Measurements from ENCODE around the gene C15orf39.

The C15orf39 gene

GRCh38 chr15:75201616-75202250 is at the start of gene C15orf39:
C15orf39 (plus strand) TSS chr15:75201882; CDS start chr15:75206049, 4,167 bp downstream.
- H3K9me3 Mint-ChIP-seq = no peaks in the 10 kb centered on the region
- H3K27ac Mint-ChIP-seq = peak within 1 kb of the TSS; percentile 95
- peaks cover 59% of the 10 kb centered on the region for H3K4me1 Mint-ChIP-seq
- peaks cover 4% of the 10 kb centered on the region for H3K27me3 Mint-ChIP-seq
- CTCF ChIA-PET = interaction anchor here (0.7 to 4.1 kb wide), 20 partner anchors 11 to 244 kb away, joined by 3 to 56 read pairs (median 4); partner anchors contain the start of gene PPCDC
- peak within 1 kb of the TSS; percentile 90 for H3K4me3 Mint-ChIP-seq
- peak; percentile 80 for DNase-seq
- H3K36me3 Mint-ChIP-seq = peaks cover 7% of the 10 kb centered on the region

DNA sequence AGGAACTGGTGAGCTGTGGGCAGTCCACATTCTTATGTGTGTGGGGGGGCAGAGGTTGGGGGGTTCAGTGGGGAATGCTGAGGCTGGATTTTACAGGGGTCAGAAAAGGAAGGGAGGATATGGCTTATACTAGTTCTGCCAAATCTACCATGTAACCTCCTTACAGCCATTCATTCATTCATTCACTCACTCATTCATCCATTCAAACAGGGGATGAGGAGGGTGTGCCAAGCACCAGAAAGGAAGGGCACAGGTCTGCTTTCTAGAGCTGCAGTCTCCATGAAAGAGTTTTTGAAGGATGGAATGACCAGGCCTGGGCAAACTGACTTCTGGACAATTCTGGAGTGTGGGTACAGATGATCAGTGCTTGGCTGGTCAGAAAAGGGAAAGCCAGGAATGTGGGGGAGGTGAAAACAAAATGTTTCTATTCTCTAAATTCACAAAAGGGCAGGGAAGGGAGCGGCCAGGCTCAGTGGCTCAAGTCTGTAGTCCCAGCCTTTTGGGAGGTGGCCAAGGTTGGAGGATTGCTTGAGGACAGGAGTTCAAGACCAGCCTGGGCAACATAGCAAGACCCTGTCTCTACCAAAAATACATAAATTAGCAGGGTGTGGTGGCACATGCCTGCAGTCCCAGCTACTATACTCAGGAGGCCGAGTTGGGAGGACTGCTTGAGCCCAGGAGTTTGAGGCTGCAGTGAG is 49.2 kb upstream of the C15orf39 start:
- peaks cover 3% of the 10 kb centered on the region for H3K36me3 Mint-ChIP-seq
- peaks cover 26% of the 10 kb centered on the region for H3K27me3 Mint-ChIP-seq
- no peak for DNase-seq
- peaks cover 8% of the 10 kb centered on the region for H3K9me3 Mint-ChIP-seq
- CTCF ChIA-PET = no interaction called here
- peaks cover 26% of the 10 kb centered on the region for H3K4me1 Mint-ChIP-seq
- no peak overlapping the region for H3K4me3 Mint-ChIP-seq
- H3K27ac Mint-ChIP-seq = no peak overlapping the region

DNA sequence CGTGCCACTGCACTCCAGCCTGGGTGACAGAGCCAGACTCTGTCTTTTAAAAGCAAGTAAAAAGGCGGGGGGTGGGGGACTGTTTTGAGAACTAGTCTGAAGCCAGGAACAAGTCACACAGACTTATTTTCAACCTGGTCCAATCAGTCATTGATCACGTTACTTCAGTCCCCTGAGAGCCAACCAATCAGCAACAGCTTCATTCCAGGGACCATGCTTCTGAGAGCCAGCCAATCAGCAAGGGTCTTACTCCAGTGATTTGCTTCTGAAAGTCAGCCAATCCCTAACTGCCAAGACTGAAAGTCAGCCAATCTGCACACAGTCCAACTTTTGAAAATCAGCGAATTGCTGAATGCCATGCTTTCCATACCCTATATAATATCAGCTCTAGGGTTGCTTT is 48.6 kb upstream of the C15orf39 start:
- CTCF ChIA-PET = no interaction called here
- Mint-ChIP-seq H3K4me1 (peaks cover 26% of the 10 kb centered on the region), H3K9me3 (peaks cover 7% of the 10 kb centered on the region), H3K27ac (no peak overlapping the region), H3K27me3 (peaks cover 30% of the 10 kb centered on the region), H3K4me3 (no peak overlapping the region), H3K36me3 (peaks cover 3% of the 10 kb centered on the region)
- peak; percentile 30 for DNase-seq

DNA sequence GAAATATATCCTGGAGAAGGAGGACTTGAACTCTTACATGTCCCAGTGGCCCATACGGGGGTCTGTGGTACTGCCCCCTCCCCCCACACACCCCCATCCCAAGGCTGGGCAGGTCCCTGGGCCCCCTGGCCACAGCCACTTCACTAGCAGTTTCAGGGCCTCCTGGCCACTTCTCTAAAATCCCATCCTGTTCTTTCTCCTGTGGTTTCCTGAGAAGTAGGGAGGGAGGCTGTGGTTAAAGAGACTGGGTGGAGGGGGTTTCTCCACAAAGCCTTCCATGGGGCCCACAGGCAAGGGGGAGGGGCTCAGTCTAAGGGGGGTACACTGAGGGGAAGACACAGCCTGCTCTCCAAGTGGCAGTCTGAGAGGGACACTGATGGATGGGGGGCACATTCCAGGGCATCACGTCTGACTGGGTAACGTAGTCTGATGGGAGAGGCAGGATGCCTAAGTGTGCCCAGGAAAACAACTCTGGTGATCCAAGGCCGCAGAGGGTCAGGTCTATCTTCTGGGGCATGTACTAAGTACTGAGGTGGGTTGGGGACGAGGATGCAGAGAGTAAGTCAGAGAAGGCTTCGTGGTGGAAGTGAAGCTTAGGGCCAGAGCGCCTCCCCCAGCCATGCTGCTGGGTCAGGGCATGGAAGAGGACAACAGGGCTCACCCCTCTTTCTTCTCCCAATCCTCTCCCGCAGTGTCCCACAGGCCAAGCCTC is 48.0 kb upstream of the C15orf39 start:
- Mint-ChIP-seq H3K4me1 (peaks cover 26% of the 10 kb centered on the region), H3K27ac (no peak overlapping the region), H3K27me3 (peaks cover 34% of the 10 kb centered on the region), H3K36me3 (peaks cover 3% of the 10 kb centered on the region), H3K4me3 (no peak overlapping the region), H3K9me3 (peaks cover 7% of the 10 kb centered on the region)
- CTCF ChIA-PET = no interaction called here
- no peak for DNase-seq

DNA sequence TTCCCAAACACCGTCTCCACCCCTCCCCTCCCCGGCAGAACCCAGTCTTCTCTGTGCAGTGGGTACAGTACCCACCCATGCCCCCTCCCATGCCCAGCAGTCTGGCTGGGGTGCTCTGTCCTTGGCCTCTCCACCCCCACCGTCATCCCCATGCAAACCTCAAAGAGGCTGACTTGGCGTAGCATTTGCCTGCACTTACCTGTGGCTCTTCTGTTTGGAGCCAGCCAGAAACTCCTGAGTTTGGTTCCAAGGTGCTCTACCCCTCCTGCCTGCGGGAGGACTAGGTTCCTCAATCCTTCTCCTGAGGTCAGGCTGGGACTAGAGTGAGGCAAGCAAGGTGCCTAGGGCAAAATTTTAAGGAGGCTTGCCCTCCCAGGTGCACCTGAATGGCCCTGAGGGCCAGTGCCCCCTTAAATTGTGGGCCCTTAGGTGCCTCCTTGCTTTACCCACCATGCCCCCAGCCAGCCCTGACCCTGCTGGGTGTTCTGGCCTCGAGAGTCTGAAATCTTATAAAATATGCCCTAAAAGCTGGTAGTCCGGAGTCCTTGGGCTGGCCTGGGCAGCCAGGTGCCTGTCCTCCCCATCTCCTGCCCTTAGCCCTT is 47.1 kb upstream of the C15orf39 start:
- Mint-ChIP-seq H3K4me3 (no peak overlapping the region), H3K36me3 (peaks cover 3% of the 10 kb centered on the region), H3K4me1 (peaks cover 26% of the 10 kb centered on the region), H3K9me3 (peaks cover 7% of the 10 kb centered on the region), H3K27me3 (peaks cover 37% of the 10 kb centered on the region), H3K27ac (no peak overlapping the region)
- DNase-seq = no peak
- CTCF ChIA-PET = no interaction called here

- H3K27ac Mint-ChIP-seq = no peak overlapping the region
- H3K4me1 Mint-ChIP-seq = peaks cover 19% of the 10 kb centered on the region
- CTCF ChIA-PET = no interaction called here
- peaks cover 37% of the 10 kb centered on the region for H3K27me3 Mint-ChIP-seq
- no peak overlapping the region for H3K4me3 Mint-ChIP-seq
- H3K9me3 Mint-ChIP-seq = no peaks in the 10 kb centered on the region
- no peak for DNase-seq
- H3K36me3 Mint-ChIP-seq = peaks cover 3% of the 10 kb centered on the region
Measured at GRCh38 chr15:75156326-75157215, 45.1 kb upstream of the C15orf39 start.

DNA sequence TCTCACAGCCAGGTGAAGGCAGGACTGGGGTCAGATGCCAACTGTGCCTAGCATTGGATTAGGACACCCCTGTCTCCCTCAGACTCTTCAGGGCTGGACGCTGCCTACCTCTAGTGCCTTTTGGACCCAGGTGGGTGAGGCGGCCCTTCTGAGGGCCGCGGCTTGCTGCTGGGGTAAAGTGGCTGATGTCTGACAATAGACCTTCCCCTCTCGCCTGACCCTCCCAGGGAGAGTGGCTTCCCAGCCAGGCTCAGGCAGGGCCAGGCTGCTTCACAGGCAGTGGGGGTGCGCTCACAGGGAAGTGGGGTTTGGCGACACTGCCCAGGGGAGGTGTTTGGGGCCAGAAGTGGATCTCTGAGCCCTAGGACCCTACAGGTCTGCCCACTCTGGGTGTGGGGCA is 43.3 kb upstream of the C15orf39 start:
- Mint-ChIP-seq H3K4me1 (peaks cover 9% of the 10 kb centered on the region), H3K4me3 (no peak overlapping the region), H3K27ac (no peak overlapping the region), H3K9me3 (no peaks in the 10 kb centered on the region), H3K36me3 (no peaks in the 10 kb centered on the region), H3K27me3 (peaks cover 38% of the 10 kb centered on the region)
- no peak for DNase-seq
- CTCF ChIA-PET = no interaction called here

GRCh38 chr15:75159244-75159643 is 42.4 kb upstream of the C15orf39 start:
- Mint-ChIP-seq H3K36me3 (no peaks in the 10 kb centered on the region), H3K4me3 (no peak overlapping the region), H3K27me3 (peaks cover 38% of the 10 kb centered on the region), H3K9me3 (no peaks in the 10 kb centered on the region), H3K27ac (no peak overlapping the region), H3K4me1 (peaks cover 2% of the 10 kb centered on the region)
- CTCF ChIA-PET = no interaction called here
- DNase-seq = no peak

DNA sequence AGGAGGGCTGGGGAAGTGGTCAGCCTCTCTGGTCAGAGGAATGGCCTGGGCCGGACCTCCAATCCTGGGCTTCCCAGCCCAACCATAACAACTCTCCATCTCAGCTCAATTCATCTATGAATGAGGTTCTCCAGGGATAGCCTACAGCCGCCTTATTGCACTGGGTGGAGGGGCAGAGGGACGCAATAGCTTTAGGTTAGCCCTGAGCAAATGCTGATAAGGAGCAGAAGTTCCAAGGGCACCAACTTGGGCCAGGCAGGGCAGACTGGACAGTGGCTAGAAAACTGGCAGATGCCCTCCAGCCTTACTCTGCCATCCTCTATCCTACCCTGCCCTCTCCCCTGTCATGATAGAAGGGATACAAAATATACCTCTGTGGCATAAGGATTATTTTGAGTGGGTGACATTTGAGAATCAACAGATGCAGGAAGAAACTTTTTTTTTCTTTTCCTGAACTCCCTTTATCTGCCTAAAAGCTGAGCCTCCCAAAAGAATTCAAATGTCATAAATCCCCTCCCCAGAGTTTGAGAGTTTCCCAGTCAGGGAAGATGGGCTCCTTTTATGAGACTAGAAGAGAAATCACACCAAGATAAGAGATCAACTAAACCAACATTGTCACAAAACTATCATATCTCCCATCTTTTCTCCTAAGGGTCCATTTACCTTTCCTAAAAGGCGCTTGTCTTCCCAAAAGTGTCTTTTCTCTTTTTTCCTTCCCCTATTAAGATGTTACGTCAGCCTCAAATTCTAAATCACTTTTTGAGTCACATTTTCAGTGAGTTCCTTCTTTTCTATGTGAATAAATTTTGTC is 40.4 kb upstream of the C15orf39 start:
- CTCF ChIA-PET = no interaction called here
- Mint-ChIP-seq H3K27me3 (peaks cover 30% of the 10 kb centered on the region), H3K4me1 (peaks cover 6% of the 10 kb centered on the region), H3K9me3 (peaks cover 2% of the 10 kb centered on the region), H3K4me3 (no peak overlapping the region), H3K36me3 (no peaks in the 10 kb centered on the region), H3K27ac (no peak overlapping the region)
- no peak for DNase-seq

DNA sequence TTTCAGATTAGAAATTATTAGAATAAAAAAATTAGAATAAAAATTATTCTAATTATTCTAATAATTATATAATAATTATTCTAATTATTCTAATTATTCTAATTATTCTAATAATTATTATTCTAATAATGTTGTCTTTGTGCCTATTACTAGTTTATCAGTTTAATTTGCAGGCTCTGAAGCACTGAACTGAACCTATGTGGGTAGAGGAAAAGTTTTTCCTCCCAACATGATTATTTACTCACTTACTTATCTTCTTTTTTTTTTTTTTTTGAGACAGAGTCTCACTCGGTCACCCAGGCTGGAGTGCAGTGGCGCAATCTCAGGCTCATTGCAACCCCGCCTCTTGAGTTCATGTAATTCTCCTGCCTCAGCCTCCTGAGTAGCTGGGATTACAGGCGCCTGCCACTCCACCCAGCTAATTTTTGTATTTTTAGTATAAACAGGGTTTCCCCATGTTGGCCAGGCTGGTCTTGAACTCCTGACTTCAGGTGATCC is 39.7 kb upstream of the C15orf39 start:
- DNase-seq = no peak
- CTCF ChIA-PET = no interaction called here

DNA sequence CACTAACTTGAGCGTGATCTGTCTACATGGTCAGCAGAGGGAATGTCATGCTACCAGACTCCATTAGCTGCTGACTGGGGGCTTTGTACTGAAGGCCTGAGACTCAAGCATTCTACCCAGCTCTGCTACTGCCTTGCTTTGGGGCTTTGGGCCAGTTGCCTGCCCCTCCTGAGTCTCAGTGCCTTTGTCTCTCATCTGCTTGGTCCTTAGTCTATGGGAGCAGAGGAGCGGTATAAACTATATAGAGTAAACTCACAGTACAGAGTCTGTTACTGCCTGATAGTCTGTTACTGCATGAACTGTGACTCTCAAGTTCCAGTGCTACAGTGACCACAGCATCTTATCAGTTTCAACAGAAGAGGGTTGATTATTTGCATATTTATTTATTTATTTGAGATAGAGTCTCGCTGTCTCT is 38.5 kb upstream of the C15orf39 start:
- H3K36me3 Mint-ChIP-seq = no peaks in the 10 kb centered on the region
- CTCF ChIA-PET = no interaction called here
- peaks cover 35% of the 10 kb centered on the region for H3K27me3 Mint-ChIP-seq
- no peak overlapping the region for H3K4me3 Mint-ChIP-seq
- no peak for DNase-seq
- peaks cover 8% of the 10 kb centered on the region for H3K9me3 Mint-ChIP-seq
- no peak overlapping the region for H3K27ac Mint-ChIP-seq
- H3K4me1 Mint-ChIP-seq = peaks cover 15% of the 10 kb centered on the region

More for the DNA sequence above, 39.7 kb upstream of the C15orf39 start:
- no peak overlapping the region for H3K27ac Mint-ChIP-seq
- H3K4me1 Mint-ChIP-seq = peaks cover 6% of the 10 kb centered on the region
- no peaks in the 10 kb centered on the region for H3K36me3 Mint-ChIP-seq
- peaks cover 2% of the 10 kb centered on the region for H3K9me3 Mint-ChIP-seq
- H3K4me3 Mint-ChIP-seq = no peak overlapping the region
- peaks cover 37% of the 10 kb centered on the region for H3K27me3 Mint-ChIP-seq

GRCh38 chr15:75164625-75165350 is 36.9 kb upstream of the C15orf39 start:
- no peak for DNase-seq
- Mint-ChIP-seq H3K4me3 (no peak overlapping the region), H3K4me1 (peaks cover 25% of the 10 kb centered on the region), H3K27ac (no peak overlapping the region), H3K9me3 (peaks cover 15% of the 10 kb centered on the region), H3K27me3 (peaks cover 28% of the 10 kb centered on the region), H3K36me3 (no peaks in the 10 kb centered on the region)
- CTCF ChIA-PET = no interaction called here
